IMR-90 (cell line): Measurements from ENCODE around the gene PI4KA. TPM values are rescaled to one million over a fixed set of nuclear protein-coding genes. Genes with fewer than 3 reads are reported as not detected.

Experiments used
- ATAC-seq: fragments of 200-7000 bp; cut with Tn5 transposase; 2 replicates; pipeline ENCODE4 v1.9.1; 2020; ENCODE audit warnings: low read depth, mild to moderate bottlenecking, moderate library complexity
- BruUV-seq: library from RNA; stranded (reverse); fragments of 400-500 nt; replicated peaks from 2 replicates; lab custom pipeline; 2021; lab: Mats Ljungman, UMichigan
- CTCF ChIA-PET: fragments of 300-600 bp; formaldehyde crosslinking; extraction: SDS; loops from one replicate; lab custom pipeline; 2021; ENCODE audit warnings: antibody characterized with exemption; lab: Yijun Ruan, JAX
- POLR2A ChIA-PET: fragments of 300-600 bp; sonication (Branson Sonifier 250); formaldehyde crosslinking; loops from one replicate; lab custom pipeline; 2022; ENCODE audit warnings: antibody characterized with exemption; ENCODE audit not compliant: unreplicated experiment; lab: Charles Lee
- DNase-seq: peaks from one replicate; pipeline ENCODE4 v3.0.0; 2013
- H2AFZ ChIP-seq: replicated peaks from 2 replicates; pipeline ENCODE3; 2013; ENCODE audit warnings: low read length, mild to moderate bottlenecking; ENCODE audit not compliant: poor library complexity
- H2AK5ac ChIP-seq: 2 replicates; pipeline ENCODE4 v1.6.1; 2013; ENCODE audit warnings: low read depth, low read length, inconsistent platforms
- H2AK9ac ChIP-seq: replicated peaks from 2 replicates; pipeline ENCODE3; 2013; ENCODE audit warnings: mild to moderate bottlenecking, low read depth, low read length, moderate library complexity; ENCODE audit not compliant: poor library complexity
- H2BK120ac ChIP-seq: 2 replicates; pipeline ENCODE4 v1.6.1; 2013; ENCODE audit warnings: low read depth, low read length, inconsistent platforms
- H2BK15ac ChIP-seq: 3 replicates; pipeline ENCODE4 v1.6.1; 2013; ENCODE audit warnings: low read depth, low read length, inconsistent platforms
- H2BK20ac ChIP-seq: 2 replicates; pipeline ENCODE4 v1.6.1; 2013; ENCODE audit warnings: low read depth, mild to moderate bottlenecking, inconsistent platforms, low read length, moderate library complexity
- H2BK5ac ChIP-seq: 2 replicates; pipeline ENCODE4 v1.6.1; 2013; ENCODE audit warnings: mild to moderate bottlenecking, low read depth, low read length, inconsistent platforms; ENCODE audit not compliant: poor library complexity, severe bottlenecking
- H3K14ac ChIP-seq: replicated peaks from 2 replicates; pipeline ENCODE4 v1.6.1; 2013; ENCODE audit warnings: low read depth, low read length, inconsistent platforms
- H3K18ac ChIP-seq: 2 replicates; pipeline ENCODE4 v1.6.1; 2013; ENCODE audit warnings: low read depth, low read length, control low read depth
- H3K23ac ChIP-seq: 2 replicates; pipeline ENCODE4 v1.6.1; 2013; ENCODE audit warnings: low read depth, low read length, inconsistent platforms
- H3K27ac ChIP-seq: 2 replicates; pipeline ENCODE4 v1.5.1; 2013; ENCODE audit warnings: mild to moderate bottlenecking, control low read depth, low read length; ENCODE audit not compliant: insufficient read depth
- H3K27me3 ChIP-seq: 2 replicates; pipeline ENCODE4 v1.6.1; 2013; ENCODE audit warnings: low read length; ENCODE audit not compliant: control insufficient read depth, insufficient read depth
- H3K36me3 ChIP-seq: 2 replicates; pipeline ENCODE4 v1.6.1; 2013; ENCODE audit warnings: low read length, mixed read lengths; ENCODE audit not compliant: control insufficient read depth, insufficient read depth
- H3K4ac ChIP-seq: 2 replicates; pipeline ENCODE4 v1.6.1; 2013; ENCODE audit warnings: low read depth, low read length, inconsistent platforms
- H3K4me1 ChIP-seq: 2 replicates; pipeline ENCODE4 v1.6.1; 2013; ENCODE audit warnings: low read length, mixed read lengths; ENCODE audit not compliant: control insufficient read depth, insufficient read depth
- H3K4me2 ChIP-seq: 2 replicates; pipeline ENCODE4 v1.6.1; 2013; ENCODE audit warnings: low read depth, mild to moderate bottlenecking, control low read depth, low read length, moderate library complexity
- H3K4me3 ChIP-seq: 2 replicates; pipeline ENCODE4 v1.5.1; 2013; ENCODE audit warnings: low read depth, mild to moderate bottlenecking, control low read depth, low read length, moderate library complexity; ENCODE audit not compliant: insufficient read depth
- H3K56ac ChIP-seq: 2 replicates; pipeline ENCODE4 v1.6.1; 2013; ENCODE audit warnings: low read length, inconsistent platforms; ENCODE audit not compliant: insufficient read depth; ENCODE audit errors: extremely low read depth
- H3K79me1 ChIP-seq, 2 experiments: 2 replicates each; pipeline ENCODE4 v1.6.1; 2013; ENCODE audit warnings: low read length in 2 of 2, inconsistent platforms in 1 of 2, low read depth in 1 of 2
- H3K9ac ChIP-seq: 2 replicates; pipeline ENCODE4 v1.6.1; 2013; ENCODE audit warnings: low read depth, low read length, control low read depth
- H3K9me1 ChIP-seq: 2 replicates; pipeline ENCODE4 v1.6.1; 2013; ENCODE audit warnings: low read length, inconsistent platforms; ENCODE audit not compliant: insufficient read depth
- H3K9me3 ChIP-seq: 2 replicates; pipeline ENCODE4 v1.6.1; 2013; ENCODE audit warnings: low read length; ENCODE audit not compliant: control insufficient read depth, insufficient read depth
- H4K20me1 ChIP-seq: 2 replicates; pipeline ENCODE4 v1.6.1; 2013; ENCODE audit warnings: low read length, inconsistent platforms; ENCODE audit not compliant: insufficient read depth
- H4K5ac ChIP-seq: 2 replicates; pipeline ENCODE4 v1.6.1; 2013; ENCODE audit warnings: mild to moderate bottlenecking, low read depth, low read length, control low read depth
- H4K8ac ChIP-seq, 2 experiments: 2 replicates each; pipeline ENCODE4 v1.6.1; 2013; ENCODE audit warnings: low read depth in 2 of 2, low read length in 2 of 2, control low read depth in 1 of 2, inconsistent platforms in 1 of 2
- H4K91ac ChIP-seq: 2 replicates; pipeline ENCODE4 v1.6.1; 2013; ENCODE audit warnings: low read depth, low read length, inconsistent platforms; ENCODE audit not compliant: insufficient read depth
- CHD1 ChIP-seq: IDR thresholded peaks from 2 replicates; pipeline ENCODE4 v1.6.1; 2012; ENCODE audit warnings: low read depth, low read length, improper control_type of control experiment
- MAFK ChIP-seq: IDR thresholded peaks from 2 replicates; pipeline ENCODE4 v1.6.1; 2012; ENCODE audit warnings: low read depth, low read length, improper control_type of control experiment
- MAZ ChIP-seq: IDR thresholded peaks from 2 replicates; pipeline ENCODE4 v1.6.1; 2012; ENCODE audit warnings: low read depth, mild to moderate bottlenecking, low read length, improper control_type of control experiment, moderate library complexity, borderline replicate concordance
- MXI1 ChIP-seq: IDR thresholded peaks from 2 replicates; pipeline ENCODE4 v1.6.1; 2012; ENCODE audit warnings: low read depth, mild to moderate bottlenecking, low read length, moderate library complexity, borderline replicate concordance
- POLR2A ChIP-seq: IDR thresholded peaks from 2 replicates; pipeline ENCODE4 v1.6.1; 2012; ENCODE audit warnings: mild to moderate bottlenecking, low read depth, low read length
- RAD21 ChIP-seq: IDR thresholded peaks from 2 replicates; pipeline ENCODE4 v1.6.1; 2012; ENCODE audit warnings: low read length, improper control_type of control experiment
- RCOR1 ChIP-seq: IDR thresholded peaks from 2 replicates; pipeline ENCODE4 v1.6.1; 2012; ENCODE audit warnings: mild to moderate bottlenecking, low read length, improper control_type of control experiment; ENCODE audit not compliant: insufficient replicate concordance
- SMC3 ChIP-seq: fragments of 150-350 bp; IDR thresholded peaks from 2 replicates; pipeline ENCODE4 v1.6.1; 2016; ENCODE audit warnings: low read depth, mild to moderate bottlenecking, antibody characterized with exemption, low read length, moderate library complexity
- WGBS, 2 experiments: methylation state at CpG; one replicate each; pipeline versions ENCODE4 v1.1.5 to v1.1.7; 2013; ENCODE audit warnings: missing lambda C conversion rate in 2 of 2; ENCODE audit not compliant: insufficient read length in 1 of 2; ENCODE audit errors: extremely low coverage in 2 of 2; 5-methylcytosine and 5-hydroxymethylcytosine counted together
- dilution Hi-C: fragments of 300-500 bp; cut with HindIII; formaldehyde crosslinking; loops from one replicate; pipeline ENCODE4 v1.14.3; 2018; ENCODE audit warnings: low sequenced_read_pairs; ENCODE audit not compliant: unreplicated experiment
- in situ Hi-C: fragments of 300-500 bp; cut with MboI; formaldehyde crosslinking; loops from 3 replicates; pipeline ENCODE4 v1.14.3; 2019; ENCODE audit warnings: low sequenced_read_pairs, inconsistent platforms, mixed read lengths
- intact Hi-C: fragments of 100-400 bp; cut with micrococcal nuclease; formaldehyde crosslinking; loops from 2 replicates; pipeline ENCODE4 v1.10.0; 2022
- polyA plus RNA-seq, 3 experiments: library from polyadenylated mRNA; depleted of rRNA; stranded (reverse); fragments of >200 nt; gene quantifications; 2 replicates each; pipeline ENCODE4 v1.2.3, GENCODE V29; 2012; ENCODE audit warnings: low replicate concordance in 1 of 3
- total RNA-seq: library from RNA; depleted of rRNA; stranded (reverse); fragments of >200 nt; gene quantifications from 2 replicates; pipeline ENCODE4 v1.2.3, GENCODE V29; 2012

PI4KA gene
- total and polyA plus RNA-seq, 2 of the 4 experiments (the other 2 are of a cell fraction) = 16.8 to 35.5 TPM

- Histone ChIP-seq H3K4ac (peak overlapping the region; percentile 62), H2AFZ (no peak overlapping the region), H2BK20ac (no peak overlapping the region), H2AK9ac (peak overlapping the region; percentile 71), H2BK5ac (peak overlapping the region; percentile 39), H2BK120ac (no peak overlapping the region), H2AK5ac (peak overlapping the region; percentile 31; the same call in 1 of the 2 replicates), H3K4me1 (peaks cover 9% of the 10 kb centered on the region), H4K8ac (no peak overlapping the region), H3K23ac (peak overlapping the region; percentile 96), H3K36me3 (no peaks in the 10 kb centered on the region), H3K56ac (no peak overlapping the region), H3K14ac (peak overlapping the region; percentile 76; the same call in 1 of the 2 replicates), H4K20me1 (peaks cover 56% of the 10 kb centered on the region), H4K91ac (no peak overlapping the region), H3K18ac (no peak overlapping the region), H3K9me3 (no peaks in the 10 kb centered on the region), H4K5ac (no peak overlapping the region), H3K4me2 (peak overlapping the region; percentile 88), H3K9ac (peak overlapping the region; percentile 71), H2BK15ac (no peak overlapping the region), H3K4me3 (peak overlapping the region; percentile 81), H3K79me1 (peaks cover 28 to 77% of the 10 kb centered on the region in 2 experiments), H3K9me1 (peaks cover 23% of the 10 kb centered on the region), H3K27me3 (no peaks in the 10 kb centered on the region), H3K27ac (peak overlapping the region; percentile 38; the same call in 1 of the 2 replicates)
- POLR2A ChIA-PET = no interaction called here
- ATAC-seq = no peak
- no peak for DNase-seq
- WGBS, 2 experiments = 40% methylated on average over 1 of the region's 7 CpGs; no CpG with 5 or more reads in 1 of the 2 experiments
- CTCF ChIA-PET = interaction anchor here (0.8 to 1.1 kb wide), 3 partner anchors 8 to 54 kb away, joined by 3 to 5 read pairs (median 3); no protein-coding TSS in a partner anchor
- no TSS peak for BruUV-seq
- TF ChIP-seq MAZ (no peak), RAD21 (no peak), MXI1 (no peak), POLR2A (no peak), SMC3 (no peak), CHD1 (no peak), MAFK (no peak), RCOR1 (no peak)
- intact Hi-C loops = no loop called here
- dilution Hi-C loops = no loop called here
- in situ Hi-C loops = no loop called here
Measured at GRCh38 chr22:20857247-20857643, 1.4 kb downstream of the PI4KA start.
